ENCODE measurements around the gene RCSD1.

- TF ChIP-seq USF2 (CRISPR knock-in tag; IDR thresholded peaks at IDR 0.05) (no peak), ATF3 (CRISPR knock-in tag; conservative IDR thresholded peaks at IDR 0.05) (no peak), RORB (CRISPR knock-in tag; IDR thresholded peaks at IDR 0.05) (no peak), CTCF (IDR thresholded peaks at IDR 0.05) (no peak)
Observed at GRCh38 chr1:167695147-167695546, 65.1 kb downstream of the RCSD1 start.

All from WTC11 (cell line).